IMR-90 (cell line): ENCODE data around the gene NTM. TPM values are rescaled to one million over a fixed set of nuclear protein-coding genes. Genes with fewer than 3 reads are reported as not detected.

Experiments
- ATAC-seq: fragments of 200-7000 bp; cut with Tn5 transposase; 2 replicates; pipeline ENCODE4 v1.9.1; 2020; ENCODE audit warnings: low read depth, mild to moderate bottlenecking, moderate library complexity
- BruUV-seq: library from RNA; stranded (reverse); fragments of 400-500 nt; replicated peaks from 2 replicates; lab custom pipeline; 2021; lab: Mats Ljungman, UMichigan
- CTCF ChIA-PET: fragments of 300-600 bp; formaldehyde crosslinking; extraction: SDS; loops from one replicate; lab custom pipeline; 2021; ENCODE audit warnings: antibody characterized with exemption; lab: Yijun Ruan, JAX
- POLR2A ChIA-PET: fragments of 300-600 bp; sonication (Branson Sonifier 250); formaldehyde crosslinking; loops from one replicate; lab custom pipeline; 2022; ENCODE audit warnings: antibody characterized with exemption; ENCODE audit not compliant: unreplicated experiment; lab: Charles Lee
- DNase-seq: peaks from one replicate; pipeline ENCODE4 v3.0.0; 2013
- H2AFZ ChIP-seq: replicated peaks from 2 replicates; pipeline ENCODE3; 2013; ENCODE audit warnings: low read length, mild to moderate bottlenecking; ENCODE audit not compliant: poor library complexity
- H2AK5ac ChIP-seq: 2 replicates; pipeline ENCODE4 v1.6.1; 2013; ENCODE audit warnings: low read depth, low read length, inconsistent platforms
- H2AK9ac ChIP-seq: replicated peaks from 2 replicates; pipeline ENCODE3; 2013; ENCODE audit warnings: mild to moderate bottlenecking, low read depth, low read length, moderate library complexity; ENCODE audit not compliant: poor library complexity
- H2BK120ac ChIP-seq: 2 replicates; pipeline ENCODE4 v1.6.1; 2013; ENCODE audit warnings: low read depth, low read length, inconsistent platforms
- H2BK15ac ChIP-seq: 3 replicates; pipeline ENCODE4 v1.6.1; 2013; ENCODE audit warnings: low read depth, low read length, inconsistent platforms
- H2BK20ac ChIP-seq: 2 replicates; pipeline ENCODE4 v1.6.1; 2013; ENCODE audit warnings: low read depth, mild to moderate bottlenecking, inconsistent platforms, low read length, moderate library complexity
- H2BK5ac ChIP-seq: 2 replicates; pipeline ENCODE4 v1.6.1; 2013; ENCODE audit warnings: mild to moderate bottlenecking, low read depth, low read length, inconsistent platforms; ENCODE audit not compliant: poor library complexity, severe bottlenecking
- H3K14ac ChIP-seq: replicated peaks from 2 replicates; pipeline ENCODE4 v1.6.1; 2013; ENCODE audit warnings: low read depth, low read length, inconsistent platforms
- H3K18ac ChIP-seq: 2 replicates; pipeline ENCODE4 v1.6.1; 2013; ENCODE audit warnings: low read depth, low read length, control low read depth
- H3K23ac ChIP-seq: 2 replicates; pipeline ENCODE4 v1.6.1; 2013; ENCODE audit warnings: low read depth, low read length, inconsistent platforms
- H3K27ac ChIP-seq: 2 replicates; pipeline ENCODE4 v1.5.1; 2013; ENCODE audit warnings: mild to moderate bottlenecking, control low read depth, low read length; ENCODE audit not compliant: insufficient read depth
- H3K27me3 ChIP-seq: 2 replicates; pipeline ENCODE4 v1.6.1; 2013; ENCODE audit warnings: low read length; ENCODE audit not compliant: control insufficient read depth, insufficient read depth
- H3K36me3 ChIP-seq: 2 replicates; pipeline ENCODE4 v1.6.1; 2013; ENCODE audit warnings: low read length, mixed read lengths; ENCODE audit not compliant: control insufficient read depth, insufficient read depth
- H3K4ac ChIP-seq: 2 replicates; pipeline ENCODE4 v1.6.1; 2013; ENCODE audit warnings: low read depth, low read length, inconsistent platforms
- H3K4me1 ChIP-seq: 2 replicates; pipeline ENCODE4 v1.6.1; 2013; ENCODE audit warnings: low read length, mixed read lengths; ENCODE audit not compliant: control insufficient read depth, insufficient read depth
- H3K4me2 ChIP-seq: 2 replicates; pipeline ENCODE4 v1.6.1; 2013; ENCODE audit warnings: low read depth, mild to moderate bottlenecking, control low read depth, low read length, moderate library complexity
- H3K4me3 ChIP-seq: 2 replicates; pipeline ENCODE4 v1.5.1; 2013; ENCODE audit warnings: low read depth, mild to moderate bottlenecking, control low read depth, low read length, moderate library complexity; ENCODE audit not compliant: insufficient read depth
- H3K56ac ChIP-seq: 2 replicates; pipeline ENCODE4 v1.6.1; 2013; ENCODE audit warnings: low read length, inconsistent platforms; ENCODE audit not compliant: insufficient read depth; ENCODE audit errors: extremely low read depth
- H3K79me1 ChIP-seq, 2 experiments: 2 replicates each; pipeline ENCODE4 v1.6.1; 2013; ENCODE audit warnings: low read length in 2 of 2, inconsistent platforms in 1 of 2, low read depth in 1 of 2
- H3K9ac ChIP-seq: 2 replicates; pipeline ENCODE4 v1.6.1; 2013; ENCODE audit warnings: low read depth, low read length, control low read depth
- H3K9me1 ChIP-seq: 2 replicates; pipeline ENCODE4 v1.6.1; 2013; ENCODE audit warnings: low read length, inconsistent platforms; ENCODE audit not compliant: insufficient read depth
- H3K9me3 ChIP-seq: 2 replicates; pipeline ENCODE4 v1.6.1; 2013; ENCODE audit warnings: low read length; ENCODE audit not compliant: control insufficient read depth, insufficient read depth
- H4K20me1 ChIP-seq: 2 replicates; pipeline ENCODE4 v1.6.1; 2013; ENCODE audit warnings: low read length, inconsistent platforms; ENCODE audit not compliant: insufficient read depth
- H4K5ac ChIP-seq: 2 replicates; pipeline ENCODE4 v1.6.1; 2013; ENCODE audit warnings: mild to moderate bottlenecking, low read depth, low read length, control low read depth
- H4K8ac ChIP-seq, 2 experiments: 2 replicates each; pipeline ENCODE4 v1.6.1; 2013; ENCODE audit warnings: low read depth in 2 of 2, low read length in 2 of 2, control low read depth in 1 of 2, inconsistent platforms in 1 of 2
- H4K91ac ChIP-seq: 2 replicates; pipeline ENCODE4 v1.6.1; 2013; ENCODE audit warnings: low read depth, low read length, inconsistent platforms; ENCODE audit not compliant: insufficient read depth
- BHLHE40 ChIP-seq: fragments of 150-350 bp; IDR thresholded peaks from 2 replicates; pipeline ENCODE4 v1.6.1; 2016; ENCODE audit warnings: mild to moderate bottlenecking, low read depth, low read length
- CEBPB ChIP-seq: IDR thresholded peaks from 2 replicates; pipeline ENCODE4 v1.6.1; 2012; ENCODE audit warnings: low read depth, low read length, improper control_type of control experiment
- CHD1 ChIP-seq: IDR thresholded peaks from 2 replicates; pipeline ENCODE4 v1.6.1; 2012; ENCODE audit warnings: low read depth, low read length, improper control_type of control experiment
- CTCF ChIP-seq: conservative IDR thresholded peaks from 2 replicates; pipeline ENCODE4 v1.5.1; 2012; ENCODE audit warnings: mild to moderate bottlenecking, low read depth, low read length, improper control_type of control experiment
- ELK1 ChIP-seq: fragments of 150-350 bp; IDR thresholded peaks from 2 replicates; pipeline ENCODE4 v1.6.1; 2016; ENCODE audit warnings: low read depth, mild to moderate bottlenecking, low read length, moderate library complexity, borderline replicate concordance
- FOS ChIP-seq: fragments of 150-350 bp; IDR thresholded peaks from 2 replicates; pipeline ENCODE4 v1.6.1; 2016; ENCODE audit warnings: low read depth, low read length
- MAFK ChIP-seq: IDR thresholded peaks from 2 replicates; pipeline ENCODE4 v1.6.1; 2012; ENCODE audit warnings: low read depth, low read length, improper control_type of control experiment
- MAZ ChIP-seq: IDR thresholded peaks from 2 replicates; pipeline ENCODE4 v1.6.1; 2012; ENCODE audit warnings: low read depth, mild to moderate bottlenecking, low read length, improper control_type of control experiment, moderate library complexity, borderline replicate concordance
- MXI1 ChIP-seq: IDR thresholded peaks from 2 replicates; pipeline ENCODE4 v1.6.1; 2012; ENCODE audit warnings: low read depth, mild to moderate bottlenecking, low read length, moderate library complexity, borderline replicate concordance
- NFE2L2 ChIP-seq: fragments of 150-350 bp; IDR thresholded peaks from 2 replicates; pipeline ENCODE4 v1.6.1; 2016; ENCODE audit warnings: low read depth, mild to moderate bottlenecking, low read length
- POLR2A ChIP-seq: IDR thresholded peaks from 2 replicates; pipeline ENCODE4 v1.6.1; 2012; ENCODE audit warnings: mild to moderate bottlenecking, low read depth, low read length
- RAD21 ChIP-seq: IDR thresholded peaks from 2 replicates; pipeline ENCODE4 v1.6.1; 2012; ENCODE audit warnings: low read length, improper control_type of control experiment
- RCOR1 ChIP-seq: IDR thresholded peaks from 2 replicates; pipeline ENCODE4 v1.6.1; 2012; ENCODE audit warnings: mild to moderate bottlenecking, low read length, improper control_type of control experiment; ENCODE audit not compliant: insufficient replicate concordance
- RFX5 ChIP-seq: IDR thresholded peaks from 2 replicates; pipeline ENCODE4 v1.8.0; 2012; ENCODE audit warnings: low read depth, mild to moderate bottlenecking, low read length, moderate library complexity
- SMC3 ChIP-seq: fragments of 150-350 bp; IDR thresholded peaks from 2 replicates; pipeline ENCODE4 v1.6.1; 2016; ENCODE audit warnings: low read depth, mild to moderate bottlenecking, antibody characterized with exemption, low read length, moderate library complexity
- USF2 ChIP-seq: fragments of 150-350 bp; IDR thresholded peaks from 2 replicates; pipeline ENCODE4 v1.6.1; 2017; ENCODE audit warnings: mild to moderate bottlenecking, antibody characterized with exemption, low read length, low read depth
- WGBS, 2 experiments: methylation state at CpG; one replicate each; pipeline versions ENCODE4 v1.1.5 to v1.1.7; 2013; ENCODE audit warnings: missing lambda C conversion rate in 2 of 2; ENCODE audit not compliant: insufficient read length in 1 of 2; ENCODE audit errors: extremely low coverage in 2 of 2; 5-methylcytosine and 5-hydroxymethylcytosine counted together
- dilution Hi-C: fragments of 300-500 bp; cut with HindIII; formaldehyde crosslinking; loops from one replicate; pipeline ENCODE4 v1.14.3; 2018; ENCODE audit warnings: low sequenced_read_pairs; ENCODE audit not compliant: unreplicated experiment
- in situ Hi-C: fragments of 300-500 bp; cut with MboI; formaldehyde crosslinking; loops from 3 replicates; pipeline ENCODE4 v1.14.3; 2019; ENCODE audit warnings: low sequenced_read_pairs, inconsistent platforms, mixed read lengths
- intact Hi-C: fragments of 100-400 bp; cut with micrococcal nuclease; formaldehyde crosslinking; loops from 2 replicates; pipeline ENCODE4 v1.10.0; 2022
- polyA plus RNA-seq, 3 experiments: library from polyadenylated mRNA; depleted of rRNA; stranded (reverse); fragments of >200 nt; gene quantifications; 2 replicates each; pipeline ENCODE4 v1.2.3, GENCODE V29; 2012; ENCODE audit warnings: low replicate concordance in 1 of 3
- total RNA-seq: library from RNA; depleted of rRNA; stranded (reverse); fragments of >200 nt; gene quantifications from 2 replicates; pipeline ENCODE4 v1.2.3, GENCODE V29; 2012

NTM gene
- total and polyA plus RNA-seq, 2 of the 4 experiments (the other 2 are of a cell fraction) = 19.5 to 25.5 TPM

- intact Hi-C loops = no loop called here
- no peak overlapping the region for H3K27ac ChIP-seq
- no peak overlapping the region for H3K9ac ChIP-seq
- no peak overlapping the region for H3K4me3 ChIP-seq
- WGBS, 2 experiments = no CpG with 5 or more reads among the region's 5 CpGs
- TF ChIP-seq NFE2L2 = no peak
- no peak for TF ChIP-seq RFX5
- no peak for TF ChIP-seq FOS
- TF ChIP-seq RCOR1 = no peak
- TF ChIP-seq USF2 = no peak
- TF ChIP-seq RAD21 = no peak
- TF ChIP-seq CHD1 = no peak
- no peak for TF ChIP-seq CTCF
- no peak for TF ChIP-seq MXI1
- TF ChIP-seq ELK1 = no peak
- no peak for TF ChIP-seq SMC3
- TF ChIP-seq BHLHE40 = no peak
- TF ChIP-seq MAZ = no peak
- TF ChIP-seq MAFK = no peak
- no peak for TF ChIP-seq POLR2A
- no peak for TF ChIP-seq CEBPB
- H3K56ac ChIP-seq = no peak overlapping the region
- H2BK15ac ChIP-seq = no peak overlapping the region
- no peaks in the 10 kb centered on the region for H3K9me3 ChIP-seq
- H3K36me3 ChIP-seq = no peaks in the 10 kb centered on the region
- H3K4me2 ChIP-seq = no peak overlapping the region
- H3K18ac ChIP-seq = no peak overlapping the region
- BruUV-seq = no TSS peak
- H3K79me1 ChIP-seq = no peaks in the 10 kb centered on the region
- H3K23ac ChIP-seq = no peak overlapping the region
- CTCF ChIA-PET = no interaction called here
- dilution Hi-C loops = no loop called here
- POLR2A ChIA-PET = no interaction called here
- no peaks in the 10 kb centered on the region for H3K27me3 ChIP-seq
- H2BK20ac ChIP-seq = no peak overlapping the region
- H3K14ac ChIP-seq = no peak overlapping the region
- H4K91ac ChIP-seq = no peak overlapping the region
- H2AK5ac ChIP-seq = no peak overlapping the region
- no peak overlapping the region for H2BK120ac ChIP-seq
- H4K5ac ChIP-seq = no peak overlapping the region
- no peak overlapping the region for H2BK5ac ChIP-seq
- DNase-seq (no peak), ATAC-seq (no peak)
- H2AFZ ChIP-seq = no peak overlapping the region
- no peaks in the 10 kb centered on the region for H3K9me1 ChIP-seq
- H3K4ac ChIP-seq = no peak overlapping the region
- no peaks in the 10 kb centered on the region for H4K20me1 ChIP-seq
- in situ Hi-C loops = no loop called here
- H4K8ac ChIP-seq = no peak overlapping the region
- no peak overlapping the region for H2AK9ac ChIP-seq
- H3K4me1 ChIP-seq = no peaks in the 10 kb centered on the region
These were observed 84.1 kb downstream of the NTM start for GRCh38 chr11:131454490-131454889.
